Measurements from ENCODE around the gene AGXT. TPM values are rescaled to one million over a fixed set of nuclear protein-coding genes. Genes with fewer than 3 reads are reported as not detected.
"Not testable (repeated sequence)": the region's sequence is repeated elsewhere in the genome, so short reads cannot be mapped to it uniquely, and the experiment has no call there.

AGXT gene
- total RNA-seq, 4 donors from 2014 or later = not detected

DNA sequence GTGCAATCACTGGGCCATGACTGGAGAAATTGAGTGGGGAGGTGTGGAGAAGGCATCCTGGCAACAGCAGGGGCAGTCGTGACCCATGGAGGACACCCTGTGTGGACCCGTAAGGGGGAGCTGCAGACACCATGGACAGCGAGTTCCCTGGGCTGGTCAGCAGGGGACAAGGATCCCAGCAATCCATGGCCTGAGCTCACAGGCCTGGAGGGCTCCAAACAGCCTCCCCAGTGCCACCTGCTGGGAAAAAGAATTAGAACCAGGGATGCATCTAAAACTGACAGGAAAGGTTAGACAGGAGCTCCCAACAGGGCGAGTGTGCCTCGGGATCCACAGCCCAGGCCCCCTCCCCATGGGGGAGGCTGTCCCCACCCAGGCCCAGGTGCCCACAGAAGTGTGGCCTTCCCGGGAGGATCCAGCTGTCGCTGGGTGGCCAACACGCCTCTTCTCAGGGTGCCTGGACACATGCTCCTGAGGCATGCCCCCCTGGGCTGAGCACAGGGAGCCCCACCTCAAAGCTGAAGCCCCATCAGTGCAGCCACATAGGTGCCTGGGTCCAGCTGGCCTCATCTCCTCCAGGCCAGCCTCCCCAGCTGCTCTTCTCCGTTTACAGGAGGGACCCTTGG lies 28.1 kb upstream of the AGXT start:
- H3K4me3 ChIP-seq = no peak overlapping the region
- WGBS, 2 donors (ENCODE audit: low coverage in 1 of 2) = 40% methylated on average over 1 of the region's 9 CpGs; no CpG with 5 or more reads in 1 of the 2 donors
- no peaks in the 10 kb centered on the region for H3K9me3 ChIP-seq
- no peak for TF ChIP-seq POLR2A (IDR thresholded peaks at IDR 0.05)
- TF ChIP-seq POLR2AphosphoS5 (IDR thresholded peaks at IDR 0.05) = no peak
- no peak for TF ChIP-seq EP300 (IDR thresholded peaks at IDR 0.05)
- TF ChIP-seq, protein P1, sequence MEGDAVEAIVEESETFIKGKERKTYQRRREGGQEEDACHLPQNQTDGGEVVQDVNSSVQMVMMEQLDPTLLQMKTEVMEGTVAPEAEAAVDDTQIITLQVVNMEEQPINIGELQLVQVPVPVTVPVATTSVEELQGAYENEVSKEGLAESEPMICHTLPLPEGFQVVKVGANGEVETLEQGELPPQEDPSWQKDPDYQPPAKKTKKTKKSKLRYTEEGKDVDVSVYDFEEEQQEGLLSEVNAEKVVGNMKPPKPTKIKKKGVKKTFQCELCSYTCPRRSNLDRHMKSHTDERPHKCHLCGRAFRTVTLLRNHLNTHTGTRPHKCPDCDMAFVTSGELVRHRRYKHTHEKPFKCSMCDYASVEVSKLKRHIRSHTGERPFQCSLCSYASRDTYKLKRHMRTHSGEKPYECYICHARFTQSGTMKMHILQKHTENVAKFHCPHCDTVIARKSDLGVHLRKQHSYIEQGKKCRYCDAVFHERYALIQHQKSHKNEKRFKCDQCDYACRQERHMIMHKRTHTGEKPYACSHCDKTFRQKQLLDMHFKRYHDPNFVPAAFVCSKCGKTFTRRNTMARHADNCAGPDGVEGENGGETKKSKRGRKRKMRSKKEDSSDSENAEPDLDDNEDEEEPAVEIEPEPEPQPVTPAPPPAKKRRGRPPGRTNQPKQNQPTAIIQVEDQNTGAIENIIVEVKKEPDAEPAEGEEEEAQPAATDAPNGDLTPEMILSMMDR (IDR thresholded peaks at IDR 0.05) = peak in 3 of 4 experiments; percentile 19 to 45 (median 42)
- no peak overlapping the region for H3K27ac ChIP-seq
- ATAC-seq = peak; percentile 69
- no peaks in the 10 kb centered on the region for H3K4me1 ChIP-seq
- H3K36me3 ChIP-seq = no peaks in the 10 kb centered on the region
- peaks cover 34% of the 10 kb centered on the region for H3K27me3 ChIP-seq

DNA sequence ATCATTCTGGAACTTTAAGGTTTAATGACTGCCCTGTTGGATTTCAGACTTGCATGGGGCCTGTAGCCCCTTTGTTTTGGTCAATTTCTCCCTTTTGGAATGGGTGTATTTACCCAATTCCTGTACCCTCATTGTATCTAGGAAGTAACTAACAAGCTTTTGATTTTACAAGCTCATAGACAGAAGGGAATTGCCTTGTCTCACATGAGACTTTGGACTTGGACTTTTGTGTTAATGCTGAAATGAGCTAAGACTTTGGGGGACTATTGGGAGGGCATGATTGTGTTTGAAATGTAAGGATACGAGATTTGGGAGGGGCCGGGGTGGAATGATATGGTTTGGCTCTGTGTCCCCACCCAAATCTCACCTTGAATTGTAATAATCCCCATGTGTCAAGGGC lies 22.3 kb upstream of the AGXT start:
- peaks cover 25% of the 10 kb centered on the region for H3K27me3 ChIP-seq
- not testable (repeated sequence) for H3K4me1 ChIP-seq, H3K36me3 ChIP-seq, ATAC-seq, H3K9me3 ChIP-seq, H3K27ac ChIP-seq, H3K4me3 ChIP-seq
- WGBS, 2 donors (ENCODE audit: low coverage in 1 of 2) = 58 to 67% methylated on average over 2 of the region's 2 CpGs

DNA sequence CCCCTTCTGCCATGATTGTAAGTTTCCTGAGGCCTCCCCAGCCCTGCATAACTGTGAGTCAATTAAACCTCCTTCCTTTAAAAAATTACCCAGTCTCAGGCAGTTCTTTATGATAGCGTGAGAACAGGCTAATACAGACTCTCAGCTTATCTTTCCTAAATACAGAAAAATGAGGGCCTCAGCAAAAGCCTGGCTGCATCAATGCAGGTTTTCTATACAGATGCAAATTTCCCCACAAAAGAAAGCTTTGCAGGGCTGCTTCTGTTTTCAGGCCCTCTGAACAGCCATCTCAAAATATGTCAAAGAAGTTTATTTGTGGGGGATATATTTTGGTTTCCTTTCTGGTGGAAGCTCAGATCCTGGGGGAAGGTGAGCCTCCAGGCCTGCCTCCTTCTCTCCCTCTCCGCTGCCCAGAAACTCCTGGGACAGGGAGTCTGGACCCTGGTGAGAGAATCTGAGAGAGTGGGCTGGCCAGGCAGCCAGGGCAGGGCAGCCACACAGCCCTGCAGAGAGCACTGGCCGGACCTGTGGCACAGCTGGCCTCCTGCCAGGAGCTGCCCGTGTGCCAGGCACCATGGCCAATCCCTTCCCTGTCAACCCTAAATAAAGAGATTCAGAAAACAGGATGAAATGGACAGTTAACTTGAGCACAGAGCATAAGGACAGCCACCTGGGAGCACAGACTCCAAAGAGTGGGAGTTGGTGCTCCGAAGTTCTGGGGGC lies 21.6 kb upstream of the AGXT start:
- ATAC-seq = no peak
- peaks cover 25% of the 10 kb centered on the region for H3K27me3 ChIP-seq
- WGBS, 2 donors (ENCODE audit: low coverage in 1 of 2) = 73 to 90% methylated on average over 2 to 3 of the region's 5 CpGs

DNA sequence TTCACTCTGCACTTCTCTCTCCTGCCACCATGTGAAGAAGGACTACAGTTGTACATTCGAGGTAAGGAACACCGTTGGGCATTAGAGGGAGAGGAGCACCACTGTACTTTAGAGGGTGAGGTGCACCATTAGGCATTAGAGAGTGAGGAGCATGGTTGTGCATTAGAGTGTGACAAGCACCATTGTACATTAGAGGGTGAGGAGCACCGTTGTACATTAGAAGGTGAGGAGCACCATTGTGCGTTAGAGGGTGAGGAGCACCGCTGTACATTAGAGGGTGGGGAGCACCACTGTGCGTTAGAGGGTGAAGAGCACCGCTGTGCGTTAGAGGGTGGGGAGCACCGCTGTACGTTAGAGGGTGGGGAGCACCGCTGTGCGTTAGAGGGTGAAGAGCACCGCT lies 20.8 kb upstream of the AGXT start:
- Histone ChIP-seq H3K27me3 (peaks cover 24% of the 10 kb centered on the region), H3K36me3 (no peaks in the 10 kb centered on the region), H3K4me1 (no peaks in the 10 kb centered on the region), H3K9me3 (no peaks in the 10 kb centered on the region), H3K27ac (no peak overlapping the region), H3K4me3 (no peak overlapping the region)
- 81 to 89% methylated on average over 5 to 10 of the region's 13 CpGs for WGBS, 2 donors (ENCODE audit: low coverage in 1 of 2)
- TF ChIP-seq EP300 (IDR thresholded peaks at IDR 0.05) = no peak
- no peak for TF ChIP-seq POLR2A (IDR thresholded peaks at IDR 0.05)
- TF ChIP-seq, protein P1 (IDR thresholded peaks at IDR 0.05) = no peak
- no peak for ATAC-seq

More for the DNA sequence above, 21.6 kb upstream of the AGXT start:
- Histone ChIP-seq H3K9me3 (no peaks in the 10 kb centered on the region), H3K4me3 (no peak overlapping the region), H3K27ac (no peak overlapping the region), H3K36me3 (no peaks in the 10 kb centered on the region), H3K4me1 (no peaks in the 10 kb centered on the region)
- TF ChIP-seq POLR2A (IDR thresholded peaks at IDR 0.05) = no peak
- no peak for TF ChIP-seq POLR2AphosphoS5 (IDR thresholded peaks at IDR 0.05)
- TF ChIP-seq, protein P1 (IDR thresholded peaks at IDR 0.05) = no peak
- TF ChIP-seq EP300 (IDR thresholded peaks at IDR 0.05) = no peak

DNA sequence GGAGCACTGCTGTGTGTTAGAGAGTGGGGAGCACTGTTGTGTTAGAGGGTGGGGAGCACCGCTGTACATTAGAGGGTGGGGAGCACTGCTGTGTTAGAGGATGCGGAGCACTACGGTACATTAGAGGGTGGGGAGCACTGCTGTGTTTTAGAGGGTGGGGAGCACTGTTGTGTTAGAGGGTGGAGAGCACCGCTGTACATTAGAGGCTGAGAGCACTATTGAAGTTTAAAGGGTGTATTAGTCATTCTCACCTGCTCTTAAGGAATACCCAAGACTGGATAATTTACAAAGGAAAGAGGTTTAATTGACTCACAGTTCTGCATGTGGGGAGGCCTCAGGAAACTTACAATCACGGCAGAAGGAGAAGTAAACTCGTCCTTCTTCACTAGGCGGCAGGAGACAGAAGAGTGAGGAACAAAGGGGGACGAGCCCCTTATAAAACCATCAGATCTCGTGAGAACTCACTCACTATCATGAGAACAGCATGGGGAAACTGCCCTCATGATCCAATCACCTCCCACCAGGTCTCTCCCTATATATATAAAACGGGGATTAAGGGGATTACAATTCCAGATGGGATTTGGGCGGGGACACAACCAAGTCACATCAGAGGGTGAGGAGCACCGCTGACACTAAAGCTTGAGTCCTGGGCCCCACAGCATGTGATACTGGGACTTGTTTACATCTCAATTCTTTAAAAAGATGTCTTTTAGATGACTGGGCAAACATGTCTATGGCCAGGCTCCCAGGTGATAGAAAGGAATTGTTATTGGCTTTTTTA lies 19.5 kb upstream of the AGXT start:
- TF ChIP-seq EP300 (IDR thresholded peaks at IDR 0.05) = no peak
- no peaks in the 10 kb centered on the region for H3K9me3 ChIP-seq
- no peak overlapping the region for H3K4me3 ChIP-seq
- no peaks in the 10 kb centered on the region for H3K4me1 ChIP-seq
- H3K27me3 ChIP-seq = peaks cover 24% of the 10 kb centered on the region
- H3K36me3 ChIP-seq = no peaks in the 10 kb centered on the region
- ATAC-seq = no peak
- no peak overlapping the region for H3K27ac ChIP-seq
- 62 to 66% methylated on average over 11 of the region's 12 CpGs for WGBS, 2 donors (ENCODE audit: low coverage in 1 of 2)
